ENCODE measurements around the gene OSBPL5. TPM values are rescaled to one million over a fixed set of nuclear protein-coding genes. Genes with fewer than 3 reads are reported as not detected.

The OSBPL5 gene
- total RNA-seq, 2 experiments from 2014 or later: 0.63 to 2.7 TPM

- Histone ChIP-seq H3K4me1 (ENCODE audit: insufficient read depth, low read length, poor library complexity, severe bottlenecking) (no peaks in the 10 kb centered on the region), H3K9me2 (ENCODE audit: insufficient read depth, low read length) (no peaks in the 10 kb centered on the region), H3K36me3 (ENCODE audit: insufficient read depth, low read length) (no peaks in the 10 kb centered on the region), H3K4me3 (ENCODE audit: low read depth, low read length, poor library complexity, severe bottlenecking) (no peak overlapping the region), H3K79me2 (ENCODE audit: insufficient read depth, low read depth, low read length) (no peaks in the 10 kb centered on the region), H3K4me2 (ENCODE audit: low read length) (no peak overlapping the region), H4K20me1 (ENCODE audit: insufficient read depth, low read length) (no peaks in the 10 kb centered on the region), H2AFZ (ENCODE audit: low read length) (no peak overlapping the region), H3K9me3 (ENCODE audit: low read length) (no peaks in the 10 kb centered on the region), H3K27ac (ENCODE audit: low read depth, low read length, poor library complexity, severe bottlenecking) (no peak overlapping the region)
- ChIA-PET CTCF (ENCODE audit: unreplicated experiment) (interaction anchor here (0.6 kb wide), 1 partner anchor 943 kb away, joined by 3 read pairs; no protein-coding TSS in a partner anchor), POLR2A (no interaction called here)
- intact Hi-C loops (cut with micrococcal nuclease; ENCODE audit: unreplicated experiment): no loop called here
- DNase-seq (ENCODE audit: low spot score): no peak
- TF ChIP-seq CTCF (conservative IDR thresholded peaks at IDR 0.05; ENCODE audit: low read length) (no peak), EZH2phosphoT487 (IDR thresholded peaks at IDR 0.05; ENCODE audit: borderline replicate concordance, low read depth, low read length) (no peak)
- BruUV-seq (replicated peaks): no TSS peak
These were observed 24.9 kb downstream of the OSBPL5 start for GRCh38 chr11:3140291-3140603.

- H3K9me2 ChIP-seq (ENCODE audit: insufficient read depth, low read length): no peaks in the 10 kb centered on the region
- CTCF ChIA-PET (ENCODE audit: unreplicated experiment): interaction anchor here (0.6 kb wide), 1 partner anchor 942 kb away, joined by 3 read pairs; no protein-coding TSS in a partner anchor
- no peak overlapping the region for H2AFZ ChIP-seq (ENCODE audit: low read length)
- intact Hi-C loops (cut with micrococcal nuclease; ENCODE audit: unreplicated experiment): no loop called here
- H3K4me1 ChIP-seq (ENCODE audit: insufficient read depth, low read length, poor library complexity, severe bottlenecking): no peaks in the 10 kb centered on the region
- BruUV-seq (replicated peaks): no TSS peak
- no peaks in the 10 kb centered on the region for H3K79me2 ChIP-seq (ENCODE audit: insufficient read depth, low read depth, low read length)
- H3K4me3 ChIP-seq (ENCODE audit: low read depth, low read length, poor library complexity, severe bottlenecking): no peak overlapping the region
- POLR2A ChIA-PET: no interaction called here
- no peak for DNase-seq (ENCODE audit: low spot score)
- H3K9me3 ChIP-seq (ENCODE audit: low read length): no peaks in the 10 kb centered on the region
- TF ChIP-seq CTCF (conservative IDR thresholded peaks at IDR 0.05; ENCODE audit: low read length) (no peak), EZH2phosphoT487 (IDR thresholded peaks at IDR 0.05; ENCODE audit: borderline replicate concordance, low read depth, low read length) (no peak)
- H3K36me3 ChIP-seq (ENCODE audit: insufficient read depth, low read length): no peaks in the 10 kb centered on the region
- no peaks in the 10 kb centered on the region for H4K20me1 ChIP-seq (ENCODE audit: insufficient read depth, low read length)
- no peak overlapping the region for H3K4me2 ChIP-seq (ENCODE audit: low read length)
- H3K27ac ChIP-seq (ENCODE audit: low read depth, low read length, poor library complexity, severe bottlenecking): no peak overlapping the region
These were observed 25.4 kb downstream of the OSBPL5 start for GRCh38 chr11:3139481-3140290.

GRCh38 chr11:3139086-3139440 is 26.0 kb downstream of the OSBPL5 start:
- Histone ChIP-seq H3K36me3 (ENCODE audit: insufficient read depth, low read length) (no peaks in the 10 kb centered on the region), H3K4me3 (ENCODE audit: low read depth, low read length, poor library complexity, severe bottlenecking) (no peak overlapping the region), H3K4me1 (ENCODE audit: insufficient read depth, low read length, poor library complexity, severe bottlenecking) (no peaks in the 10 kb centered on the region), H4K20me1 (ENCODE audit: insufficient read depth, low read length) (no peaks in the 10 kb centered on the region), H3K4me2 (ENCODE audit: low read length) (no peak overlapping the region), H2AFZ (ENCODE audit: low read length) (no peak overlapping the region), H3K27ac (ENCODE audit: low read depth, low read length, poor library complexity, severe bottlenecking) (no peak overlapping the region), H3K9me3 (ENCODE audit: low read length) (no peaks in the 10 kb centered on the region), H3K9me2 (ENCODE audit: insufficient read depth, low read length) (no peaks in the 10 kb centered on the region), H3K79me2 (ENCODE audit: insufficient read depth, low read depth, low read length) (no peaks in the 10 kb centered on the region)
- BruUV-seq (replicated peaks): no TSS peak
- intact Hi-C loops (cut with micrococcal nuclease; ENCODE audit: unreplicated experiment): no loop called here
- TF ChIP-seq CTCF (conservative IDR thresholded peaks at IDR 0.05; ENCODE audit: low read length): no peak
- no peak for TF ChIP-seq EZH2phosphoT487 (IDR thresholded peaks at IDR 0.05; ENCODE audit: borderline replicate concordance, low read depth, low read length)
- POLR2A ChIA-PET: no interaction called here
- CTCF ChIA-PET (ENCODE audit: unreplicated experiment): no interaction called here
- DNase-seq (ENCODE audit: low spot score): no peak

Measured in OCI-LY7 (cell line).